Mucosa of descending colon (tissue), 3 donors: ENCODE data around the gene KANK2. TPM values are rescaled to one million over a fixed set of nuclear protein-coding genes. Genes with fewer than 3 reads are reported as not detected.

ENCODE experiments used
- ATAC-seq: fragments of 200-7000 bp; cut with Tn5 transposase; one replicate; pipeline ENCODE4 v1.9.1; 2020; ENCODE audit warnings: mild to moderate bottlenecking, moderate library complexity
- DNase-seq, 3 donors: peaks; one replicate each; pipeline ENCODE4 v3.0.0-alpha.2; 2020
- H3K36me3 ChIP-seq: fragments of 200-600 bp; one replicate; pipeline ENCODE4 v1.8.0; 2021; ENCODE audit warnings: low read depth, mild to moderate bottlenecking
- H3K4me1 ChIP-seq: fragments of 200-600 bp; one replicate; pipeline ENCODE4 v1.8.0; 2021; ENCODE audit warnings: low read depth, mild to moderate bottlenecking
- H3K4me3 ChIP-seq: fragments of 200-600 bp; one replicate; pipeline ENCODE4 v1.8.0; 2021; ENCODE audit warnings: mild to moderate bottlenecking
- H3K9me3 ChIP-seq: fragments of 200-600 bp; one replicate; pipeline ENCODE4 v1.8.0; 2021; ENCODE audit warnings: mild to moderate bottlenecking
- CTCF ChIP-seq: fragments of 200-600 bp; IDR thresholded peaks from one replicate; pipeline ENCODE4 v1.8.0; 2022; ENCODE audit warnings: antibody characterized with exemption, mild to moderate bottlenecking
- intact Hi-C, 2 donors: fragments of 100-400 bp; cut with DNase I in 1 of 2; cut with micrococcal nuclease in 1 of 2; formaldehyde crosslinking; loops; one replicate each; pipeline versions ENCODE4 v1.11.0 to v1.11.1; 2022; cut with DNase I, micrococcal nuclease
- total RNA-seq, 3 donors: library from RNA; stranded (reverse); fragmentation: NEBNext Ultra II Directional in 2 of 3; extraction: Animal tissue kit (Norgen Biotek cat#: 25700) in 2 of 3; gene quantifications; one replicate each; pipeline versions ENCODE4 v1.2.1 to v1.2.4, GENCODE V29; 2021 to 2023
- donor health status: DM: no; HTN: no; CAD: no; lungs with moderate emphysema.
- donor health status: DM: no; HTN: no; CAD: no.
- donor health status: DM: no; HTN: yes; CAD: no.

Gene KANK2
- total RNA-seq, 3 donors from 2014 or later: 28.0 to 562 (median 77.5) TPM

- no peak overlapping the region for H3K4me3 ChIP-seq
- TF ChIP-seq CTCF: no peak
- H3K9me3 ChIP-seq: no peaks in the 10 kb centered on the region
- intact Hi-C loops: no loop called here
- no peaks in the 10 kb centered on the region for H3K4me1 ChIP-seq
- DNase-seq: no peak
- no peak for ATAC-seq
- H3K36me3 ChIP-seq: no peaks in the 10 kb centered on the region
Observed at GRCh38 chr19:11237321-11237720, 40.0 kb upstream of the KANK2 start.

- H3K4me3 ChIP-seq: no peak overlapping the region
- no peaks in the 10 kb centered on the region for H3K9me3 ChIP-seq
- intact Hi-C loops: no loop called here
- H3K4me1 ChIP-seq: no peaks in the 10 kb centered on the region
- ATAC-seq: peak; percentile 13
- H3K36me3 ChIP-seq: no peaks in the 10 kb centered on the region
- no peak for DNase-seq
- TF ChIP-seq CTCF: no peak
Observed at GRCh38 chr19:11236324-11237301, 39.3 kb upstream of the KANK2 start.

GRCh38 chr19:11234486-11235075 is 37.2 kb upstream of the KANK2 start:
- no peaks in the 10 kb centered on the region for H3K4me1 ChIP-seq
- ATAC-seq: no peak
- no peak for TF ChIP-seq CTCF
- H3K36me3 ChIP-seq: no peaks in the 10 kb centered on the region
- no peaks in the 10 kb centered on the region for H3K9me3 ChIP-seq
- no peak for DNase-seq
- no peak overlapping the region for H3K4me3 ChIP-seq
- intact Hi-C loops: no loop called here

- no peaks in the 10 kb centered on the region for H3K36me3 ChIP-seq
- no peaks in the 10 kb centered on the region for H3K4me1 ChIP-seq
- no peak for TF ChIP-seq CTCF
- ATAC-seq (no peak), DNase-seq (no peak)
- intact Hi-C loops: no loop called here
- H3K9me3 ChIP-seq: no peaks in the 10 kb centered on the region
- no peak overlapping the region for H3K4me3 ChIP-seq
Observed at GRCh38 chr19:11233073-11233472, 35.7 kb upstream of the KANK2 start.

- Histone ChIP-seq H3K36me3 (no peaks in the 10 kb centered on the region), H3K9me3 (no peaks in the 10 kb centered on the region), H3K4me1 (no peaks in the 10 kb centered on the region), H3K4me3 (no peak overlapping the region)
- no peak for ATAC-seq
- intact Hi-C loops: no loop called here
- no peak for DNase-seq
- no peak for TF ChIP-seq CTCF
Observed at GRCh38 chr19:11232555-11232954, 35.2 kb upstream of the KANK2 start.
